ENCODE data around the gene FGD2. TPM values are rescaled to one million over a fixed set of nuclear protein-coding genes. Genes with fewer than 3 reads are reported as not detected.

FGD2 gene
- total and polyA plus RNA-seq, 9 of the 15 experiments (the other 6 are each of a cell fraction or from before 2014, with no cell fraction given) = 0.09 TPM; not detected in 8

DNA sequence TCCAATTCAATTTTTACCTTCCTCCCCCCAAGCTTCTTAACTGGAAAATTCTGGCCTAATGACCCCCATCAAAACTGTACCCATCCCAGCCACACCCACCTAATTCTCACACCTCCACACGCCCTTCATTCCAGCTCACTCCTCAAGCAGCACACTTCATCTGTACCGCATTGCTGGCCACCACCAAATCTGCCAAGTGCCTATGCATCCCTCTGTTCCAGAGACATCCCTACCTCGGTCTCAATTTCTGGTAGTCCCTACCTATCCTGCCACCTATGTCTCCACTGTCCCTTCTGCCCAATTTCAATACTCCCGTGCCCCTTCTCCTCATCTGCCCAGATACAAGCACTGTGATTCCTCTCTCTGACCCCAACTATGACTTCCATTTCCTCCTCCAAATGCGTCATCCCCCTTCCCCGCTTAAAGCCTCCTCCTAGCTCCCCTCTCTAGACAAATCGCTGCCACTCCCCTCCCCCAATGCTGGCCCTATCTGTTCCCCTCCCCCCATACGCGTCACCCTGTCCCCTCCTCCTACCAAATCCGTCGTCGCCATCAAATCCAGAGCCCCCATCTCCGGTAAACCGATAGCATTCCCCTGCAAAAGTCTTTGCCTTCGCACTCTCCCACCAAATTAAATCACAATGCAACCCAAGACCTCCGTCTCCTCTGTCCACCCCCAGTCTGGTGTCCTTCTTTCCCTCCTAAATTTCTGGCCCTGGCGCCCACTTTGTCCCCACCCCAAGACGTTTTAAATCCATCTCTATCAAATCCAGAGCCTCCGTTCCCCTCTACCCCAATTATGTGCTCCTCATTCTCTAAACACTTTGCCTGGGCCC lies 20.7 kb upstream of the FGD2 start (continued):
- TF ChIP-seq PCBP2 (IDR thresholded peaks at IDR 0.05; ENCODE audit: low read depth, low read length, poor library complexity, severe bottlenecking) (no peak), MECOM (CRISPR knock-in tag; IDR thresholded peaks at IDR 0.05) (no peak), HOXB6 (CRISPR knock-in tag; IDR thresholded peaks at IDR 0.05; ENCODE audit: borderline replicate concordance) (no peak), KDM2B (CRISPR knock-in tag; IDR thresholded peaks at IDR 0.05) (no peak), ZNF24 (IDR thresholded peaks at IDR 0.05) (no peak), RAD21 (CRISPR knock-in tag; conservative IDR thresholded peaks at IDR 0.05 in 1 of 2, IDR thresholded peaks at IDR 0.05 in 1 of 2) (no peak), ZNF668 (CRISPR knock-in tag; IDR thresholded peaks at IDR 0.05) (no peak), CBX2 (IDR thresholded peaks at IDR 0.05; ENCODE audit: insufficient read depth, low read length, poor library complexity, severe bottlenecking) (no peak), HDGF (IDR thresholded peaks at IDR 0.05) (no peak), ELF1 (tag; IDR thresholded peaks at IDR 0.05) (no peak), NR3C1 (CRISPR knock-in tag; IDR thresholded peaks at IDR 0.05) (no peak), XRCC4 (IDR thresholded peaks at IDR 0.05; ENCODE audit: extremely low read depth, insufficient read depth, insufficient read length) (no peak), IFI16 (CRISPR knock-in tag; IDR thresholded peaks at IDR 0.05) (no peak), ZNF592 (IDR thresholded peaks at IDR 0.05) (no peak), ASH1L (IDR thresholded peaks at IDR 0.05; ENCODE audit: borderline replicate concordance, low read depth, partially characterized antibody) (no peak), ZNF316 (IDR thresholded peaks at IDR 0.05) (no peak), ERF (CRISPR knock-in tag; IDR thresholded peaks at IDR 0.05) (no peak), SLC30A9 (CRISPR knock-in tag; IDR thresholded peaks at IDR 0.05) (no peak), PTBP1 (IDR thresholded peaks at IDR 0.05; ENCODE audit: low read depth, low read length) (no peak)
- TF ChIP-seq, protein P1, sequence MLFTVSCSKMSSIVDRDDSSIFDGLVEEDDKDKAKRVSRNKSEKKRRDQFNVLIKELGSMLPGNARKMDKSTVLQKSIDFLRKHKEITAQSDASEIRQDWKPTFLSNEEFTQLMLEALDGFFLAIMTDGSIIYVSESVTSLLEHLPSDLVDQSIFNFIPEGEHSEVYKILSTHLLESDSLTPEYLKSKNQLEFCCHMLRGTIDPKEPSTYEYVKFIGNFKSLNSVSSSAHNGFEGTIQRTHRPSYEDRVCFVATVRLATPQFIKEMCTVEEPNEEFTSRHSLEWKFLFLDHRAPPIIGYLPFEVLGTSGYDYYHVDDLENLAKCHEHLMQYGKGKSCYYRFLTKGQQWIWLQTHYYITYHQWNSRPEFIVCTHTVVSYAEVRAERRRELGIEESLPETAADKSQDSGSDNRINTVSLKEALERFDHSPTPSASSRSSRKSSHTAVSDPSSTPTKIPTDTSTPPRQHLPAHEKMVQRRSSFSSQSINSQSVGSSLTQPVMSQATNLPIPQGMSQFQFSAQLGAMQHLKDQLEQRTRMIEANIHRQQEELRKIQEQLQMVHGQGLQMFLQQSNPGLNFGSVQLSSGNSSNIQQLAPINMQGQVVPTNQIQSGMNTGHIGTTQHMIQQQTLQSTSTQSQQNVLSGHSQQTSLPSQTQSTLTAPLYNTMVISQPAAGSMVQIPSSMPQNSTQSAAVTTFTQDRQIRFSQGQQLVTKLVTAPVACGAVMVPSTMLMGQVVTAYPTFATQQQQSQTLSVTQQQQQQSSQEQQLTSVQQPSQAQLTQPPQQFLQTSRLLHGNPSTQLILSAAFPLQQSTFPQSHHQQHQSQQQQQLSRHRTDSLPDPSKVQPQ (CRISPR knock-in tag; IDR thresholded peaks at IDR 0.05; ENCODE audit: borderline replicate concordance) = no peak
- TF ChIP-seq, protein P2, sequence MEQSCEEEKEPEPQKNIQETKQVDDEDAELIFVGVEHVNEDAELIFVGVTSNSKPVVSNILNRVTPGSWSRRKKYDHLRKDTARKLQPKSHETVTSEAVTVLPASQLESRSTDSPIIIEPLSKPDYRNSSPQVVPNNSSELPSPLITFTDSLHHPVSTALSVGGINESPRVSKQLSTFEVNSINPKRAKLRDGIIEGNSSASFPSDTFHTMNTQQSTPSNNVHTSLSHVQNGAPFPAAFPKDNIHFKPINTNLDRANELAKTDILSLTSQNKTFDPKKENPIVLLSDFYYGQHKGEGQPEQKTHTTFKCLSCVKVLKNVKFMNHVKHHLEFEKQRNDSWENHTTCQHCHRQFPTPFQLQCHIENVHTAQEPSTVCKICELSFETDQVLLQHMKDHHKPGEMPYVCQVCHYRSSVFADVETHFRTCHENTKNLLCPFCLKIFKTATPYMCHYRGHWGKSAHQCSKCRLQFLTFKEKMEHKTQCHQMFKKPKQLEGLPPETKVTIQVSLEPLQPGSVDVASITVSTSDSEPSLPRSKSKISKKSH (CRISPR knock-in tag; IDR thresholded peaks at IDR 0.05) = no peak
